Osteoblast (primary cell): Measurements from ENCODE around the gene GPR15LG. TPM values are rescaled to one million over a fixed set of nuclear protein-coding genes. Genes with fewer than 3 reads are reported as not detected.

Experiments used
- DNase-seq: peaks from one replicate; pipeline ENCODE4 v3.0.0; 2011; ENCODE audit warnings: low spot score, mixed read lengths; ENCODE audit not compliant: insufficient read length; ENCODE audit errors: missing footprints
- H2AFZ ChIP-seq: 2 replicates; pipeline ENCODE4 v1.6.0; 2011; ENCODE audit warnings: mild to moderate bottlenecking, low read length
- H3K27ac ChIP-seq: 2 replicates; pipeline ENCODE4 v1.5.1; 2011; ENCODE audit warnings: mild to moderate bottlenecking, low read depth, low read length, moderate library complexity
- H3K27me3 ChIP-seq: 2 replicates; pipeline ENCODE4 v1.6.0; 2012; ENCODE audit warnings: mild to moderate bottlenecking, control low read depth, inconsistent platforms, low read length, moderate library complexity; ENCODE audit not compliant: insufficient read depth
- H3K36me3 ChIP-seq: 2 replicates; pipeline ENCODE4 v1.5.1; 2011; ENCODE audit warnings: mild to moderate bottlenecking, low read length, control low read depth, moderate library complexity; ENCODE audit not compliant: insufficient read depth
- H3K4me1 ChIP-seq: 2 replicates; pipeline ENCODE4 v1.5.1; 2011; ENCODE audit warnings: mild to moderate bottlenecking, low read length, control low read depth, moderate library complexity; ENCODE audit not compliant: insufficient read depth
- H3K4me2 ChIP-seq: 2 replicates; pipeline ENCODE4 v1.6.0; 2011; ENCODE audit warnings: mild to moderate bottlenecking, low read length; ENCODE audit not compliant: insufficient read depth
- H3K4me3 ChIP-seq: fragments of 200-600 bp; sonication (generic); 3 replicates; pipeline ENCODE4 v1.5.1; 2012; ENCODE audit warnings: mild to moderate bottlenecking, low read length, inconsistent platforms; ENCODE audit not compliant: insufficient read depth
- H3K79me2 ChIP-seq: 2 replicates; pipeline ENCODE4 v1.6.0; 2012; ENCODE audit warnings: mild to moderate bottlenecking, low read length, control low read depth, inconsistent platforms; ENCODE audit not compliant: insufficient read depth
- H3K9me3 ChIP-seq: 2 replicates; pipeline ENCODE4 v1.5.1; 2011; ENCODE audit warnings: low read depth, low read length, control low read depth
- H4K20me1 ChIP-seq: 2 replicates; pipeline ENCODE4 v1.6.0; 2012; ENCODE audit warnings: mild to moderate bottlenecking, low read length, control low read depth; ENCODE audit not compliant: insufficient read depth
- CTCF ChIP-seq: IDR thresholded peaks from 2 replicates; pipeline ENCODE4 v1.5.1; 2011; ENCODE audit warnings: mild to moderate bottlenecking, low read depth, low read length, moderate library complexity; ENCODE audit errors: extremely low read depth
- total RNA-seq: library from RNA; depleted of rRNA; stranded (reverse); fragments of >200 nt; gene quantifications from 2 replicates; pipeline ENCODE4 v1.2.3, GENCODE V29; 2012

The GPR15LG gene
- total RNA-seq, 1 donor: not detected

DNA sequence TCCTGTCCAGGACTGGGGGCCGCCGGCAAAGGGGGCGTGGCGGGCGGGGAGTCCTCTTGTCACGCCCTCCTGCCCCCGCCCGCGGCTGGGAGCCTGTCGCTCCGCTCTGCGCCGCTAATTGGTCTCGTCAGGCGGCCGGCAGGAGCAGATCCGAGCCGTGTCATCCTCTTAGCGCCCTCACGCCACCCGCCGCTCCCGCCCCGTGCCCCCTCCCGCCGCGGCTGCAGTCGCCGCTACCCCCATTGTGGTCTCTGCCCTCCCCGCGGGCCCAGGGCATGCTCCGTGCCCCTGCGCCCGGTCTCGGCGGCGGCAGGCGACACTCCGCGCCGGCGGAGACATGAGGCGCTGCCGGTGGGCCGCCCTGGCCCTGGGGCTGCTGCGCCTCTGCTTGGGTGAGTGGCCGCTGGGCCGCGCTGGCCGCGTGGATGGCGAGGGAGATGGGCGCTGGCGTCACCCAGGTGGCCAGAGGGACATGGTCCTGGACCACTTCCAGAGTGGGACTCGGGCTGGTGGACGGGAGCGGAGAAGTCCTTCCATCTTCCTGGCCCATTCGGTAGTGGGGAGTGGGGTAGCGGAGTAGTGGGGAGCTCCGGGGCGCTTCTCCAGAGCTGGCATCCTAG, 20.9 kb downstream of the GPR15LG start, which contains the start of gene CDHR1:
Gene CDHR1, plus strand, starts transcription at position 114 of the 620 bp plus-strand sequence. Its CDS starts 224 bp downstream, at position 338.
- peaks cover 30% of the 10 kb centered on the region for H3K27me3 ChIP-seq
- no peak for DNase-seq
- no peaks in the 10 kb centered on the region for H3K79me2 ChIP-seq
- H4K20me1 ChIP-seq: no peaks in the 10 kb centered on the region
- H3K36me3 ChIP-seq: no peaks in the 10 kb centered on the region
- no peak within 1 kb of the TSS for H3K4me2 ChIP-seq
- no peaks in the 10 kb centered on the region for H3K9me3 ChIP-seq
- no peak within 1 kb of the TSS for H3K4me3 ChIP-seq
- no peak within 1 kb of the TSS for H3K27ac ChIP-seq
- no peak within 1 kb of the TSS for H2AFZ ChIP-seq
- H3K4me1 ChIP-seq: no peaks in the 10 kb centered on the region
- TF ChIP-seq CTCF: no peak

GRCh38 chr10:84195044-84195830, 21.6 kb downstream of the GPR15LG start:
- Histone ChIP-seq H3K4me3 (no peak overlapping the region), H3K27me3 (peaks cover 30% of the 10 kb centered on the region), H2AFZ (no peak overlapping the region), H3K36me3 (no peaks in the 10 kb centered on the region), H3K9me3 (no peaks in the 10 kb centered on the region), H3K4me1 (no peaks in the 10 kb centered on the region), H3K4me2 (no peak overlapping the region), H3K79me2 (no peaks in the 10 kb centered on the region), H3K27ac (no peak overlapping the region), H4K20me1 (no peaks in the 10 kb centered on the region)
- TF ChIP-seq CTCF: no peak
- no peak for DNase-seq

GRCh38 chr10:84196083-84196482, 22.5 kb downstream of the GPR15LG start:
- TF ChIP-seq CTCF: no peak
- no peak overlapping the region for H2AFZ ChIP-seq
- H3K79me2 ChIP-seq: no peaks in the 10 kb centered on the region
- no peak overlapping the region for H3K4me3 ChIP-seq
- H3K36me3 ChIP-seq: no peaks in the 10 kb centered on the region
- H3K27ac ChIP-seq: no peak overlapping the region
- peaks cover 30% of the 10 kb centered on the region for H3K27me3 ChIP-seq
- no peaks in the 10 kb centered on the region for H4K20me1 ChIP-seq
- no peak overlapping the region for H3K4me2 ChIP-seq
- H3K4me1 ChIP-seq: no peaks in the 10 kb centered on the region
- no peaks in the 10 kb centered on the region for H3K9me3 ChIP-seq
- DNase-seq: no peak

DNA sequence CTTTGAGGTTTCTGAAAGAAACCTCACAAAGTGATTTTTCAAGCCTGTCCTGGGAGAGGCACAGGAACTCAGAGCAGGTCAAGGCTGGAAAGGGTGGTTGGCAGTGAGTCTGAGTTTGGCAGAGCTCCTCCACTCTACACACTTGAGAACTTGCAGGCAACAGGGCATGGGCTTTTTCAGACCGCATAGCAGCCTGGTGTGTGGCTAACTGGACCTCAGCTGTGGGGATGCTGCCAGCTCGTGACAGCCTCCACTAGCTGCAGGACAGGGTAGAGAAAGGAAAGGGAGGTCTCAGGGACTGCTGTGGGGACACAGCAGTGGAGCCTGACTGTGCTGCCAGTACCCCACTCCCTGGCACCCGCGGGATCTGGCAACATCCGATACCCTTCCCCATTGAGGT, 23.3 kb downstream of the GPR15LG start:
- H3K4me1 ChIP-seq: no peaks in the 10 kb centered on the region
- no peak overlapping the region for H3K27ac ChIP-seq
- DNase-seq: no peak
- H2AFZ ChIP-seq: no peak overlapping the region
- H3K79me2 ChIP-seq: no peaks in the 10 kb centered on the region
- H3K4me3 ChIP-seq: no peak overlapping the region
- peaks cover 30% of the 10 kb centered on the region for H3K27me3 ChIP-seq
- TF ChIP-seq CTCF: no peak
- H3K4me2 ChIP-seq: no peak overlapping the region
- no peaks in the 10 kb centered on the region for H3K36me3 ChIP-seq
- no peaks in the 10 kb centered on the region for H3K9me3 ChIP-seq
- no peaks in the 10 kb centered on the region for H4K20me1 ChIP-seq
